ENCODE results near the gene SV2B.

SV2B gene

GRCh38 chr15:91279486-91279885 is 179.4 kb downstream of the SV2B start:
- no peak for DNase-seq

- no peak for DNase-seq
Observed at GRCh38 chr15:91281947-91282346, 181.9 kb downstream of the SV2B start.

DNA sequence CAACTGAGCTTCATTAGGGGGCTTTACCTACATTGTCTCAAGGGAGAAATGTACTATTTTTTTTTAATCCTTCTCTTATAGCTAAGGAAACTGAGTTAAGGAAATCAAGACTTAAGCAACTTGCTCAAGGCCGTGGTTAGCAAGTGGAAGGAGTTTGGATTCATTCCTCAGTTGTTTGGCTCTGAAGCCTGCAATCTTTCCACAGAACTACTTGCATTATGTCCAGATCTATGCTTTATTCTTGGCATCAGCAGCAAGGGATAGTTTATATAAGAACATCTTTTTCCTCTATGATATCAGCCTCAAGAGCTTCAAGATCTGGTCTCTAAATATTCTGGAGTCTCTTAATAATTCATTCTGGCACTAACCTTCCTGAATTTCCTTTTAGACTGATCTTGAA is 182.4 kb downstream of the SV2B start:
- DNase-seq: no peak

DNA sequence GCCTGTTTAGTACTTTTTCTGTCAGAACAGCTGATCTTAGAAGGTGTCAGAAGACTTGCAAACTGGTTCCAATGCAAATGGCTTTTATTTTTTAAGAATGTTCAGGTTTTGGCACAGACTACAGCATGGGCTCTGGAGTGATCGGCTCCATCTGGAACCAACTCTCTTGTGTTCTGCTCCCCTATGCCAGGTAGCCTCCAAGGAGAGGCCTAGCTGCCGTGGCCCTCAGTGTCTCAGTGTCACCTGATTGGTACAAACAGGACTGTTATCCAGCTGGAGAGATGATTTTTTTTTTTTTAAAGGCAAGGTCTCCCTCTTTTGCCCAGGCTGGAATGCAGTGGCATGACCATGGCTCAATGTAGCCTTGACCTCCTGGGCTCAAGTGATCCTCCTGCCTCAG is 183.1 kb downstream of the SV2B start:
- DNase-seq: no peak

DNA sequence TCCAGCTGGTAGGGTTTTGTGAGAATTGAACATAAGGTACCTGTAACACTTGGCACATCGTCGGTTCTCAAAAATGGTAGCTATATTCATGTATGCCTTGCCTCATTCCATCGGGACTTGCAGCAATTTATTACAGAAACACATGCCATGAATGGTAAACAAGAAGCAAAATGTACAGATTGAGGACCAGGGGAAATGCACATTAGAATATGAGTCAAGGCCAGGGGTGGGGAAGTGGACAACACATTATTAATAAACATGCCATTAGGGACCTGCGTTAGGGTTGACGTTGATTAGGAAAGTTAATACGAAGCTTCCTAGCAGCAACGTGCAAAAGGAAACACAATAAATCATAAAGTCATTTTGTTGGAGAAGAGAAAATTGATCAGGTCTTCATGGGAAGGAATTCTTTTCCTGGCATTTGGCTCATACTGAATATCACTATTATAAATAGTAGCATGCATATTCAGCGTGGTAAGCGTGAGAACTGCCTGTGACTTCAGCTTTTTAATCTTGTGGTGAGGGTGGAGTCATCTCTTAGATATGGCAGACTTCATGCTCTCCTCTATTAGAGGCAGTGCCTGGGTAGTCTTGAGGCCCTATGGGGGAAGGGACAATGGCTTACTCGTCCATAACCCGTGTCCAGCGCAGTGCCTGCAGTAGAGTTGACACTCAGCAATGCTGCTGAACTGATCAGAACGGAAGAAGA is 184.9 kb downstream of the SV2B start:
- DNase-seq: no peak

DNA sequence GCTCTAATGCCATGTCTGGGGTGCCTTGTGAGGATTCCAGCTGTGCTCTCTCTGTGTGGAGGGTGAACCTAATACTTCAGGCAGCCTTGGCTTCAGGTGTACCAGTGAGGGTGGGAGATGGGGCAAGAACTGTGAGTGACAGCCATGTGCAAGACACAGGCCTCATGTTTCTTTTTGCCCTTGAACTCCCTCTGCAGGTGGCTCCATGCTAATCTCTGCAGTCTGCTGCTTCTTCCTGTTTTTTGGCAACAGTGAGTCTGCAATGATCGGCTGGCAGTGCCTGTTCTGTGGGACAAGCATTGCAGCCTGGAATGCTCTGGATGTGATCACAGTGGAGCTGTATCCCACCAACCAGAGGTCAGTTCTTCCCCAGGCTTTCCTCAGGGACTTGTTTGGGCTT is 189.3 kb downstream of the SV2B start:
- no peak for DNase-seq

- no peak for DNase-seq
Observed at GRCh38 chr15:91290553-91290952, 190.5 kb downstream of the SV2B start.

DNA sequence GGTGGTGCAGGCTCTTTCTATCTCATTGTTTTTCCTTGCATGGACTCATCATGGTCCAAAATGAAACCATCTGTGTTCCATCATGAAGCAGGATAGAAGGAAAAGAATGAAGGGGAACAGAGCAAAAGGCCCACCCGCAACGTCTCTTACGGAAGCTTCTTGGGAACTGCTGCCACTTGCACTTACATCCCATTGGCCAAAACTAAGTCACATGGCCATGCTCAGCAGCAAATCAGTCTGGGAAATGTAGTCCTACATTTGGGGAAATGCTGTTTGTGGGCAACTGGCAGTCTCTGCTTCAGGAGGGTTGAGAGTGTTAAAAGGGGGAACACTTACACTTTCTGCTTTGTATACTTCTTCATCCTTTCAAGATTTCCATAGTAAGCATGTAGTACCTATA is 191.6 kb downstream of the SV2B start:
- no peak for DNase-seq

DNA sequence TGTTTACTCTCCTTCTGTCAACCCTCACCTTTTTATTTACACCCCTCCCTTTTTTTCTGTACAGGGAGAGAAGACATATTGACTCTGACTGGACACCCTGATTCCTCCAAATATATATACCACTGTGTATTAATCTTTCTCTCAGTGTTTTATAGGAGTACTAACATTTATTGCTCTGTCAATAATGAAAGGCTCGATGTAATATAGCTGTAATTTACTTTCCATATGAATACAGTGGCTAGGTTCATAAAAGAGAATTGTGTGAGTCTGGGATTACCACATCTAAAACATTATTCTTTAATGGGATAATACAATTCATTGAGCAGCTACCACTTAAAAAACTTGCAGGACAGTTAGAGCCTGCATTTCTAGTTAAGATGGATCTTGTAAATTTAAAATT is 194.3 kb downstream of the SV2B start:
- no peak for DNase-seq

- DNase-seq: no peak
Observed at GRCh38 chr15:91294795-91295194, 194.7 kb downstream of the SV2B start.

- DNase-seq: no peak
Observed at GRCh38 chr15:91298101-91298500, 198.0 kb downstream of the SV2B start.

DNA sequence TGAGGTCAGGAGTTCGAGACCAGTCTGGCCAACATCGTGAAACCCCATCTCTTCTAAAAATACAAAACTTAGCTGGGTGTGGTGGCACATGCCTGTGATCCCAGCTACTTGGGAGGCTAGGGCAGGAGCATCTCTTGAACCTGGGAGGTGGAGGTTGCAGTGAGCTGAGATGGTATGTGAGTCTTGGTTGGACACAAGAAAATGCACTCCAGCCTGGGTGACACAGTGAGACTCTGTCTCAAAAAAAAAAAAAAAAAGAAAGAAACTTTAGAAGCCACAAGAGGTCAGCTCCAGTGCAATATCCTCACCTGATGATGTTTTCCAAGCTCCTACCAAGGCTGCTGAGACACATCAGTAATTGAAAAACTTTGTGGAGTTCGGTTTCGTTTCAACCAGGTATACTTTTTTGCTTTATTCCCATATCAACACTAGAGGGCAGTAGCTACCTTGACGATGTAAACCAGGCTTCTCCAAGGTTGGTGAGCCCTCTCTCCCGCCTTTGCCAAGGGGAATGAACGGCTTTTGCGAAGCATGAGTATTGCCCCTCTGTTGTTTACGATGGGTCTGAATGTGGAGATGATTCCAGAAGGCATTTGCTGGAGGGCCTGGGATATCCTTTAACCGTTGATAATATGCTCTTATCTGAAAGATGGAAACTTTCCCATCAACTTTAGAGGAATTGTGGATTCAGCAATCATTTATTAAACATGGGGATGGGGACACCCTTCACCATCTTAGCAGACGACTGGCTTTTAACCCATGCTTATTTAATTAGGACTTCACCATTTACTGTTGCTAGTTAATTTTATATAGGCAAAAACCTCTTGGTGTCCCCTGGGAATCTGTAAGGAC is 202.8 kb downstream of the SV2B start:
- DNase-seq: no peak

GRCh38 chr15:91304210-91304609 is 204.2 kb downstream of the SV2B start:
- no peak for DNase-seq

GRCh38 chr15:91304786-91305185 is 204.7 kb downstream of the SV2B start:
- no peak for DNase-seq

DNA sequence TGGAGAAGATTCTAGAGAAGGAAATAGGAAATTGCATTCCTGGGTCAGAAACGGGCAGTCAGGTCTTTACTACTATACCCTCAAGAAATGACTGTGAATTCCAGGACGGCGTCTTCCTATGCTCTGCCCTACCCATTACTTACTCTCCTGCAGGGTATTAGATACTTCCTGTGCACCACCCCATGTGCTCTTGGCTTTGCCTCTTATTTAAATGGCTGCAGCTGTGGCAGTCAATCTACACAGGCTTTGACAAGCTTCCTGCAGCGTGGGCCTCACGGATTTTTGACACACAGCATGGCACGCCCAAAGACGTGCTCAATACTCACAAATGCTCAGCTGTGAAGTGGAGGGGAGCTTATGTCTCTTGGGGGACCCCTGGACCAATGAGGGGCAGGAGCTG is 206.1 kb downstream of the SV2B start:
- DNase-seq: no peak

- DNase-seq: no peak
Observed at GRCh38 chr15:91307601-91308000, 207.5 kb downstream of the SV2B start.

DNA sequence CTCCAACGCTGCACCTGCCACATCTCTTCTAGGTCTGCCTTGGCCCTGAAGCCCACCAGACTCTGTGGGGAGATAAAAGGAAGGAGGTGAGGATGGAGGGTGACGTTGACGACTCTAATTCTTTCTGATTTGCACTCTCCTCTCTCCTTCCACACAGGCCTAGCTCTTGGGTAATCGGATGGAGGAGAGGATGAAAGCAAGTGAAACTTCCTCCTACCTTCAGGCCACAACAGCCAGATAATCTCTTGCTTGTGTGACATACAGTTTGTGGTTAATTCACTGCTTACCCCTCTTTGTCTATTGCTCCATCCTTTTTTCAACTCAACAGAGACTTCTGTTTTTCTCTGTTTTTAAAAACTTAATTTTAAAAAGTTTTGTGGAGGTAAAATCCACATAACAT is 208.1 kb downstream of the SV2B start:
- no peak for DNase-seq

GRCh38 chr15:91308855-91309254 is 208.8 kb downstream of the SV2B start:
- DNase-seq: no peak

GRCh38 chr15:91311986-91312385 is 211.9 kb downstream of the SV2B start:
- no peak for DNase-seq

DNA sequence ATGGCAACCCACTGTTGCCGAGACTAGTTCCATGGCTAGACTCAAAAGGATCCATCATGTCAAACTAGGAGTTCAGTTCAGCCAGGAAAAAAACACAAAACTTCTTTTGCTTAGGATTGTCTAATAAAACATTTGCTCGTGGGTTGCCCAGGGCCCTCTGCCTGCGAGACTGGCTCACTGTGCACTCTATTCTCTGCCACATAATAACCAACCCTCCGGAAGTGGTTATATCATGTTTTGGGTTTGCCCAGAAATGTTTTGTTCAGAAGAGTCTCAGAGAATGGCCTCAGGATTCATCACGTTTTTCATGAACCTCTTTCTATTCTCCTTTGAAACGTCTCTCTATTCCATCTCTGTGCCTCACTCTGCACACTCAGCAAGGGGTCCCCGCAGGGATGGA is 216.1 kb downstream of the SV2B start:
- no peak for DNase-seq

DNA sequence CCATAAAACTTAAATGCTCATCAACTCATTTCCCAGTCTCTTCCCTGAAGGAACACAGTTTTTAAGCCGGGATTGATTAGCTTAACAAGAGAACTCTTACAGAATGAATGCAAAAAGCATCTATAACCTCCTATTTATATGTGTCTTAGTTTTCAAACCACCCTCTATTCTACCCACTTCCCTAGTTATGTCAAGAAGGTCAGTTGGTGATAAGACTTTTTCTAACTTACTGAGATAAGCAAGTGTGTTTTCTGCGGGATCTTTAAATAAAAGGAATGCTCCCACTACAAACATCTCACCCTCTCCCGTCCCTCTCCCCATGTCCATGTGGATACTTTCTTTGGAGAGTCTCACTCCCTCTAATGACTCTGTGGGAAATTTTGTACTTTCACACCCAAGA is 218.5 kb downstream of the SV2B start:
- no peak for DNase-seq

GRCh38 chr15:91318931-91319330 is 218.9 kb downstream of the SV2B start:
- no peak for DNase-seq

DNA sequence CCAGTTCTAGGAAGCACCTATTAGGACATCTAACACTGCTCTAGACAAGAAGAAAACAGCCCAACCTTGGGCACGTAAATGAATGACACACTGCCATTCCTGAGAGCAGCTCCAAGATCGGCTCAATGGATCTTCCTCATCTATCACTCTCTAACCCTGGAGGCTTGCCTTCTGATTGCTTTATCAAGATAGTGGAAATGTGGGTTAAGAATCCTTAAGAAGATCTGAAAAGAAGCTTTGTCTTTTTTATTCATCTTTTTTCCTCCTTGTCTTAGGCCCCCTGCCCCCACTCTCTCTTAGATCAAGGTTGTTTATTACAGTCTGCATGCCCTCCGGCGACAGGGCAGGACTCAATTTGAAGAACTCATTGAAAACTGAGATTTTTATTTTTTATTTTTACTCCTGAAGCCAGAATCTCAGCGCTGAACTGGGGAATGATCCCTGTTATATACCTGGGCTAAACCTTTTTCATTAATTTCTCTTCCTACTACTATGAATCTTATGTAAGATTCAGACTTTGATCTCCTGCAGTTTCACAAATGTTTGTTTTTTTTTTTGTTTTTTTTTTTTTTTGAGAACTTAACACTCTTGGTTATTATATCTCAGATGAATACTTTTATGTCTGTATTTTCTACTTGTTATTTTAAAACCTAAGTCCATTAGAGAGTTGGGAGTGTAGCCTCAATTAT is 219.5 kb downstream of the SV2B start:
- DNase-seq: no peak

GRCh38 chr15:91320101-91320500 is 220.0 kb downstream of the SV2B start:
- no peak for DNase-seq
